NB4 (cell line): ENCODE data around the gene ATP11C.

Experiments used
- CTCF ChIP-seq: IDR thresholded peaks from one replicate; pipeline ENCODE4 v1.5.1; 2012; ENCODE audit warnings: low read depth, low read length
- MAX ChIP-seq: IDR thresholded peaks from 2 replicates; pipeline ENCODE4 v1.6.1; 2011; ENCODE audit warnings: low read depth, low read length
- MYC ChIP-seq: IDR thresholded peaks from 2 replicates; pipeline ENCODE4 v1.6.1; 2011; ENCODE audit warnings: low read depth, low read length
- POLR2A ChIP-seq: IDR thresholded peaks from 2 replicates; pipeline ENCODE4 v1.6.1; 2011; ENCODE audit warnings: mild to moderate bottlenecking; ENCODE audit not compliant: insufficient read length; ENCODE audit errors: extremely low read depth

GRCh38 chrX:139751053-139751452 is 181.8 kb downstream of the ATP11C start:
- no peak for TF ChIP-seq CTCF
- TF ChIP-seq POLR2A, result no peak
- TF ChIP-seq MAX, result no peak
- no peak for TF ChIP-seq MYC
